HG02642 (cell line): Measurements from ENCODE around the gene GHRL.
"Not testable (repeated sequence)": the region's sequence is repeated elsewhere in the genome, so short reads cannot be mapped to it uniquely, and the experiment has no call there.

Experiments used
- ATAC-seq: cut with Tn5 transposase; IDR thresholded peaks from one replicate; pipeline ENCODE4 v1.9.1; 2021; ENCODE audit warnings: mild to moderate bottlenecking; ENCODE audit not compliant: unreplicated experiment, poor library complexity

GHRL gene

DNA sequence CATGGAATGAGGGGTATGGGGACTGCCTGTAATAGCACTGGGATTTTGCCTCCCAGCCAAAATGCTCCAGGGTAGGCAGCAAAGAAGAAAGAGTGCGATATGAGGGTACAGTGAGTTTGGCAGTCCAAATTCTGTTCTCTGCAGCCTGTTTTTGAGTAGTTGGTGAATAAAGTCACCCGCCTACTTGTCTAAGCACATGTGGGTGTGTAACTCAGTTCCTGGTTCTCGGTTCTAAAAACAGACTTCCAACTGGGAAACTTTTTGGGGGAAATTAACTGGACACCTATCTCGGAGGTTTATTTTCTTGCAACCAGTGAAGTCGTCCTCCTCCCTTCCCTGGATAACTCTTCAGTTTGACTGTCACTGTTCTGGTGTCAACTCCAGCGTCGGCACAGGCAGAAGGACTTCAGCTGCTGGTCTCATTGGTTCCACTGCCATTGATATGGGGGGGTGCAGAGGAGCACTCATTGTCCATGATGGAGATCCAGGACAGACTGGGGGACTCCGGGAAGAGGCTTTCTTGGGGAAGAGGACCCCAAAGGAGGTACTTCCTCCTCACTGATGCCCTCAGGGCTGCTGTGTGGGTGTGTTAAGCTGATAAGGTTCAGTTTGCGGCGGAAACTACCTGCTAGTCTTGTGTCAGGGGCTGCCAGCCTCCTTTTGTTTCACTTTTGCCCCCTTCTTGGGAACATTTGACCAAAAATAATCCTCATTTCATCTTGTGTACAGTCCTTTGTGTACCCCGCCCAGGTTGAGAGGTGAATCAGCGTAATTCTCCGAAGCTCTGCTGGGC is 13.2 kb downstream of the GHRL start:
- ATAC-seq = no peak

DNA sequence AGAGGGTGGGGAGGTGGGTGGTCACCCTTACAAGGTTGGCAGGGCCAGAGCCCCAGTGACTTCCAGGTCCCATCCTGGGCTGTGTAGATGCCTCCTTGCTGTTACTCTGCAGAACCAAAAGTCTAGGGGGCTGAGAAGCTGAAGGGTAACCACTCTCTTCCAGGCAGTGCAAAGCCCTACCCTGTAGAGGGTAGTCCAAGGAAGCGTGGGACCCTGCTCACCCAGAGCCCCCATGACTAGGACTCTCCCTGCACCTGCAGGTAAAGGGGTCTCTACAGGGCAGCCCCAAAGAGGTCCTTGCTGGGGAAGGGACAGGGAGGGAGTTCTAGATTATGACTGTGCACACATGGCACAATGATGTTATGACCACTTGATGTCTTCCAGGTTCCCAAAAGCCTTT is 14.2 kb downstream of the GHRL start:
- ATAC-seq = no peak

DNA sequence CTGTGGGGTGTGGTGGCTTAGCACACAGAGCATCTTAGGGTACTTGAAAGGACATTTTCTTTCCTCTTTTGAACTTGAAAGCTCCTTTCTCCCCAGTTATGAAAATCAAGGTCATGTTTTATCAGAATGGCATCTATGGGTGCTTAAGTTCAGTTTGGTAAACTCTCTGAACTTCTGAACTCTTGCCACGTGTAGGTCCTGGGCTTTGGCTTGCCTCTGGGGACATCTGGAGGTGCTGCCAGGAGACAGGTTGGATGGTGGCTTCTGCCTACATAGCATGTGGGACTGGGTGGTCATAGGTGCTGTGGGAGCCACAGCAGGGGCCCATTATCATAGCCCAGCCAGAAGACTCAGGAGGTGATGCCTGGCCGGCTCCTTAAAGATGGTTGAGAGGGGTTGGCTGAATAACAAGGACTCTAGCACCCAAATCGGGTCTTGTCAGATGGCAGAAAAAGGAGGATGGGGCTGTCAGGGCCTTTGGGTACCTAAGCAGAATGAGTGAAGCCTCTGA is 15.6 kb downstream of the GHRL start:
- no peak for ATAC-seq

DNA sequence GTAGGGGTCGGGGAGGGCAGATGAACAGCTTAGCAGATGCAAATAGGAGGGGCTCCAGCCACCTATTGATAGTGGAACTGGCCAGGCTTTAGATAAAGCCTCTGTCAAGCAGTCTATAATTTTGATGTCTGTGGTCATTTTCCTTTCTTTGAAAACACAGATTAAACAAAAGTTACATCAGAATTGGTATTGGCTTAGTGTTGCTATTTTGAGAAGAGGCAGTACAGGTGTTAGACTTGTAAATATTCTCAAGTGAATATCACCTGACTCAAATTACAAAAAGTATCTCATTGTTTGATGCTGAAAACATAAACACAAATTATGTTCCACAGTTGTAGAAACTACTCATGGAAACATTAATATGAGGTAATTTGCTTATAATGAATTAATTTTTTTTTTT is 18.1 kb downstream of the GHRL start:
- ATAC-seq = no peak

DNA sequence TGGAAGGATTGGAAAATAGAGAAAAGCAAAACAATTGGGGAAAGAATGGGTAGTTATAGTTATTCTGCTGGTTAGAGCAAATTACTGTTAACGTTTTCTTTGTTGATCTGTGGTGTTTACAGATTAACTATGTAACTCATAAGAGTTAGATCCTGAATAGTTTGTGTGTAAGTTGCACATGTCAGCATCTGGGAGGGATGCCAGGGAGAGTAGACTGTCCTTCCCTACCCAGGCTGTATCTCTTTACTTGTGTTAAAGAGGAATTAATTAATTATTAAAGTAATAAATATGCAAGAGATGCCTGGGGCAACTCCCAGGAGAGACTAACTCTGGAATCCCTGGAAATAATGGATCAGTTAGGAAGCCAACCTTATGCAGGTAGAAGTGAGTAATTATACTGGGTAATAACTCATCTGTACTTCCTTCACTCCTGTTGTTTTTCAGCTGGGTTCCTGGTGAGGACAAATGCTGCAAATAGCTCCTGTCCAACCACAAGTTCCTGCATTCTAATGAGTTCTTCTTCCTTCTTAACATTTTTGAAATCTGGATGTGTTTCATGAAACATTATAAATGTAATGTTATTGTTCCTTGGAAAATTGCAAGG is 18.9 kb downstream of the GHRL start:
- no peak for ATAC-seq

DNA sequence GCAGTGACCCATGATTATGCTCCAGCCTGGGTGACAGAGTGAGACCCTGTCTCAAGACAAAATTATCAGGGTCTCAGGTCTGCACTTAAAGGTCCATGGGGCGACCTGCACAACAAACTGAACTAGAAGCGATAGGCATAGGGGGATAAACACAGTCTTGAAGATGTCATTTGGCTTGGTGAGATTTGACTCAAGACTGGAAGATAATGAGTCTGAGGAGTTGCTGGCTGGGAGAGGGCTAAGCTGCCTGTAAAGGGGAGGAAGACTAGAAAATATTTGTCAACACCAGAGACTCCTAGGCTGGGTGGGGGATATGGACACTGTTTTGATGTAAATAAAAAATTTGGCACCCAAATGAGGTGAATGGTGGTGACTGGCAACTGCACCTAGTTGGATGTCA is 19.8 kb downstream of the GHRL start:
- no peak for ATAC-seq

DNA sequence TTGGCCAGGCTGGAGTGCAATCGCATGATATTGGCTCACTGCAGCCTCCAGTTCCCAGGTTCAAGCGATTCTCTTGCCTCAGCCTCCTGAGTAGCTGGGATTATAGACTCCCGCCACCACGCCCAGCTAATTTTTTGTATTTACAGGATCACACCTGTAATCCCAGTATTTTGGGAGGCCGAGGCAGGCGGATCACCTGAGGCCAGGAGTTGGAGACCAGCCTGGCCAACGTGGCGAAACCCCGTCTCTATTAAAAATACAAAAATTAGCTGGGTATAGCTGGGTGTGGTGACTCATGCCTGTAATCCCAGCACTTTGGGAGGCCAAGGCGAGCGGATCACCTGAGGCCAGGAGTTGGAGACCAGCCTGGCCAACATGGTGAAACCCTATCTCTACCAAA is 20.3 kb downstream of the GHRL start:
- not testable (repeated sequence) for ATAC-seq

DNA sequence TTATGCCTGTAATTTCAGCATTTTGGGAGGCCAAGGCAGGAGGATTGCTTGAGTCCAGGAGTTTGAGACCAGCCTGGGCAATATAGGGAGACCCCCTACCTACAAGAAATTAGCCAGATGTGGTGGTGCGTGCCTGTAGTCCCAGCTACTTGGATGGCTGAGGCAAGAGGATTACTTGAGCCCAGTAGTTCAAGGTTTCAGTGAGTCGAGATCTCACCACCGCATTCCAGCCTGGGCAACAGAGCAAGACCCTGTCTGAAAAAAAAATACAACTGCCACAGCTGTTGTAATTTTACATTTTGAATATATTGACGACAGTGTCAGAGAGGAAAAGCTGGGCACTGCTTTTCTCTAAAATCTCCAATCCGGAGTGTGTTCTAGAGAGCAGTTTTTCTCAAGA is 23.3 kb downstream of the GHRL start:
- ATAC-seq = no peak

DNA sequence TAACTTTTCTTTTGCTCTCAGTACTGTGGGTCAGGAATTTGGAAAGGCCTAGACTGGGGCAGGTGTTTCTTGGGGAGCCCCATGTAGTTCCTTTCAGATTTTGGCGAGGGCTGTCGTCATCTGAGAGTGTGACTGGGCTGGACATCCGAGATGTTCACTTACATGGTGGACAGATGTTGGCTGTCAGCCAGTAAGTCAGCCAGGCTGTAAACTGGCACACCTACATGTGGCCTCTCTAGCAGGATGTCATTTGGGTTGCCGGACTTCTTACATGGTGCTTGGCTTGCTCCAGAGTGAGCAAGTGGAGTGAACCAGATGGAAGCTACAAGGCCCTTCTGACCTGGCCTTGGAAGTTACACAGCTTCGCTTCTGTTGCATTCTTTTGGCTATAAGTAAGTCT is 23.8 kb downstream of the GHRL start:
- no peak for ATAC-seq

DNA sequence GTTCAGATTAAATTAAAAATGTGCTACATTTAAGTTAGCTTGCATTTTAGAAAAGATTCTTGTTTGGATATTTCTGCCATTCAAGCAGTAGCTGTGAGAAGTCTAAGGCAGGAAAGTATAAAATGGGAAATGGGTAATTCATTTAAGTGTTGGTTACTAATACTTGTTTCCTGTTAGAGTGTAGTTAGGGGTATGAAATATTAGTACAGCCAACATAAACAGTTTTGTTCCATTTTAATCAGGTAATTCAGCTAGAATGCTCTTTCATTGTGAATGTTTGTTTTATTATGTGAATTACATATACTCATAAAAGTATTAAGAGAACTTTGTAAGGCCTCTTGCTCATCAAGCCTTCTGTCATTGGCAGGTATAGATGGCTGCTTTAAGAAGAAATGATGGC is 24.6 kb downstream of the GHRL start:
- ATAC-seq = no peak

DNA sequence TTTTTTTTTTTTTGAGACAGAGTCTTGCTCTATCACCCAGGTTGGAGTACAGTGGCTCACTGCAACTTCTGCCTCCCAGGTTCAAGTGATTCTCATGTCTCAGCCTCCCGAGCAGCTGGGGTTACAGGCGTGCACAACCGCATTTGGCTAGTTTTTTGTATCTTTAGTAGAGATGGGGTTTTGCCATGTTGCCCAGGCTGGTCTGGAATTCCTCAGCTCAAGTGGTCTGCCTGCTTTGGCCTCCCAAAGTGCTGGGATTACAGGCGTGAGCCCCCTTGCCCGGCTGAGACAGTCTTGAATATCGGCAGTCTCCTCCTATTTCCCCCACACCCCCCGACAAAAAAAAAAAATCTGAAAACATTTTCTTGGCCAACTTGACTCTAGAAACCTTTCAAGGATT is 25.8 kb downstream of the GHRL start:
- not testable (repeated sequence) for ATAC-seq

DNA sequence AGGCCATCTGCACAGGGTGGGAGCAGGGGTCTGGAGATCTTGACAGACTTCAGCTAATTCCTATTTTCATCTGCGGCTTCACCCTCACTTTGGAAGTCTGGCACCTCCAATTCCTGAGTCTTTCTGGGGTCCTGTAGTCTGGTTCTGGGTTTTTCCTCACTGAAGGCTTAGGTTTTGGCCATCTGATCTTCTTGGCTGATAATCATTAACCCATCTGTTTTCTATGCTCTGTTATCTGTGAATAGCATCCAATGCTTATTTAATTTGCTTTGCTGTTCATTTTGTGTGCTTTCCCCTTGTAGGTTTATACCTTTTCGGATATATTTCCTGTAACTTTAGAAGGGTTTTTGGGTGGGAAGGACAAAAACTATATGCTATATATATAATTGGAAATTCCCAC is 26.9 kb downstream of the GHRL start:
- ATAC-seq = no peak

DNA sequence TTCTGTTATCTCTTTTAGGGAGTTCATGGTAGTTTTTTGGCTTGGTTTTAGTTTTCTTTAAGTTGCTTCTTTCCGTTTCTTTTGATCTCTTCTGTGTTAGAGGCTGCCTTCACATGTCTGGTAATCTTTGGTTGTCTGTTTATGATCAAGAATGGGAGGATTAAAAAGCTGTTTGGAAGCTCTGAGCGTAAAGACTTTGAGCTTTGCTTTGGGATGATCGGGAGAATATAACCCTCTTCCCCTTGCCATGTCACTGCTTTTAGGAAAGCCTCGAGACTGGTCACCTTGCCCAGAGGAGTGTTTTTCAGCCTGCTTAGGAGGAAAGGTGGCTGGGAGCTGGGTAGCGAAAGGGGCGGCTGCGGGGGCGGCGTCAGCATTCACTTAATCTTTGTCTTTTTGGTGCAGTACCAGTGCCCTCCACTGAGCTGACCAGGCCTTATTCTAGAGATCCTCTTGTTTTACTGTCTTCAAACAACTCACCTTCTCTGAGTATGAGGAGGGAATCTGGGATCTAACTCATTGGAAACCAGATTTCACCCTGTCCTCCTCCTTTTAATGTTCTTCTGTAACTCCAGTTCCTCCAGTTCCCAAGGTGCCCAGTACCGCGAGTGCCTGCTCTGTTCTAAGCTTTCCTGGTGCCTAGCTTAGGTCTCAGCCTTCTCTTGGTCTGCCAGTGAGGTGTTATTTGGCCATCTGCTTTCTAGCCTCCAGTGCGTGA is 28.9 kb downstream of the GHRL start:
- no peak for ATAC-seq

DNA sequence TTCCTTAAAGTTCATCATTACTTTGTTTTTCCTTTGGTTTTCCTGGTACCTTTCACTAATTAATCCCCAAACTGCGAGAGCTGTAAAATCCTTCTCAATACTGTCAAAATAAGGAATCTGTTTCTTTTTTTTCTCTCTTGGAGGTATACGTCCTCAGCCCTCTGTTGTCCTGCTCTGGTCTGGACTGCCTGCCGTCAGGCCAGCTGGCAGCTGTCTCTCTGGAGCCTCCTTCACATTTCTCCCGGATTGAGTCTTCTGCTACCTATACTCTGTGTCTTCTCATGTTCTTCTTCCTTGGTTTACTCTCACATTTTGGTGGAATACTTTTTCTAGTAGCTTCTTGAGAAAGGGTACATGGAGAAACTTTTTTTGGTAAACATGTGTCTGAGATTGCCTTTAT is 30.7 kb downstream of the GHRL start:
- ATAC-seq = no peak

DNA sequence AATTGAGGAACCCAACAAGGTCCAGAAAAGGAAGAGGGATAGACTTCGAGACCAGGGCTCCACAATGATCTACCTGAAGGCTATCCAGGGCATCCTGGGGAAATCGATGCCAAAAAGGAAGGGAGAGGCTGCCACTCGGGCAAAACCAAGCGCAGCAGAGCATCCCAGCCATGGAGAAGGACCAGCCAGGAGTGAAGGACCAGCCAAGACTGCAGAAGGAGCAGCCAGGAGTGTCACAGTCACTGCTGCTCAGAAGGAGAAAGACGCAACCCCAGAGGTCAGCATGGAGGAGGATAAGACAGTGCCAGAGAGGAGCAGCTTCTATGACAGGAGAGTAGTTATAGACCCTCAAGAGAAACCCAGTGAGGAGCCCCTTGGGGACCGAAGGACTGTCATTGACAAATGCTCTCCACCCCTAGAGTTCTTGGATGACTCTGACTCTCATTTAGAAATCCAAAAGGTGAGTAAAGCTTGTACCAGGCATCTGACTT is 32.5 kb downstream of the GHRL start:
- ATAC-seq = no peak

DNA sequence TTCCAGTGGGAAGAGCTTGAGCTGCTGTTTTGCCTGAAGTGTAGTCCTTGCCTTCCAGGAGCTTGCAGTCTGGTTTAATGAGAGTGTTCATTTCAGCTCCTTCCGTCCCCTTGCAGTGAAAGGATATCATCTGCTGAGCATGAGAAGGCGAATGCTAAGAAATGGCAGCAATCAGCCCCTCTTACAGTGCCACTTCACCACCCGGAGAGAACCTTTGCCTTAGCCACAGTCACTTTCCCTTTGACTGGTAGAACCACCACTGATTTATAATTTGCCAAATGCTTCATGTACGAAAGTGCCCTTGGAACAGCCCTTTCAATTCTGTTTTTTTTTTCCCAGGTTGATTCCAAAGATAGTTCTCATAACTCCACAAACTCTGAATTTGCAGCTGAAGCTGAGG is 32.9 kb downstream of the GHRL start:
- ATAC-seq = no peak

DNA sequence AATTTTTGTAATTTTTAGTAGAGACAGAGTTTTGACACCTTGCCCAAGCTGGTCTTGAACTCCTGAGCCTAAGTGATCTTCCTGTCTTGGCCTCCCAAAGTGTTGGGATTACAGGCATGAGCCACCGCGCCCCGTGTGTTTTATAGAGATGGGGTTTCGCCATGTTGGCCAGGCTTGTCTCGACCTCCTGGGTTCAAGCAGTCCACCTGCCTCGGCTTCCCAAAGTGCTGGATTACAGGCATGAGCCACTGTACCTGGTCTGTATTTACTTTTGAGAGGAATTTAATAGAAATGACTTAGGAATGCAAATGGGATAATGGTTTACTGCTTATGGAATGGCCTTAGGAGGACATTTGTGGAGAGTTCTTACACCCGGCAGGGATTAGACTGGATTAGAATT is 33.7 kb downstream of the GHRL start:
- no peak for ATAC-seq

DNA sequence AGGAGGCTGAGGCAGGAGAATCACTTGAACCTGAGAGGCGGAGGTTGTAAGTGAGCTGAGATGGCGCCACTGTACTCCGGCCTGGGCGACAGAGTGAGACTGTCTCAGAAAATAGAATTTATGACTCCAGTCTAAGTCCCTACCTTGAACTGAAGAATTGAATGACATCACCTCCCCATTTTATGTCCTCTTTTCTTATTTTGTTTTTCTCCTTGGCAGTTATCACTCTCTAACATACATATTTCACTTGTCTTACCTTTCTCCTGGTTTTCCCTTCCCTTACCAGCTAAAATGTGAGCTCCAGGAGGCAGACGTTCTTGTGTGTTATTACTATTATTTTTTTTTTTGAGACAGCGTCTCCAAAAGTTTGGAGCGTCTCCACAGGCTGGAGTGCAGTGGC is 36.9 kb downstream of the GHRL start:
- no peak for ATAC-seq

DNA sequence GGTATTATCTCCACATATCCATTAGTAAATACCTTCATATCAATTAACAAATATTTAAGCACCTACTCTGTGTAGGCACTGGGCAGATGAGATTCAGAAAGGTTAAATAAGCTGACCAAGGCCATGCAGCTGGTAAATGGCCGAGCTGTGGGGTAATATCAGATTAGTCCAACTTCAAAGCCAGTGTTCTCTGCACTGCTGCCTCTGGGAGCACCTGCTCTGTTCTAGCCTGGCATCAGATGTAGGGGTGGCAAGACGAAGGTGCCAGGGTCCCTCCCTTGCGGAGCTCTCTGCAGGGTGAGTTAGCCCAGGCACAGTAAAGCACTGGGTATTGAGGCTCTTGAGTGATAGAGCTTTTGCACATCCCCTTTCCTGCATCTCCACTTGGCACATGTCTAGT is 39.0 kb downstream of the GHRL start:
- no peak for ATAC-seq

DNA sequence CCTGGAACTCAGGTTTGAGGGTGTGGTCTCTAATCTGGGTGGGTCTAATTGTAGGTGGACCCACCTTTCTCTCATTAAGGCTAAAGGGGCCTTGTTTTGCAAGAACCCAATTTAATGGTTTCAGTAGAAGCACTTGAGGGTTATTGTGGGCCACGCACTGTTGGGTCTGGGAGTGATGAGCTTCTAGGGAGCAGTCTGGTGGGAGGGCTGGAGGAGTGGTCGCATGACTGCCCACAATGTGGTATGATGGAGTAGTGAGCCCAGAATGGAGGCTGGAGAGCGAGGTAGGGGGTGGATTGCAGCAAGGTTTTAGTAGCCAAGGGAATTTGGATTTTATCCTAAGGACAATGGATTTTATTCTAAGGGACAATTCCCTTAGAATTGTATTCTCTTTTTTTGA is 41.7 kb downstream of the GHRL start:
- ATAC-seq = no peak

DNA sequence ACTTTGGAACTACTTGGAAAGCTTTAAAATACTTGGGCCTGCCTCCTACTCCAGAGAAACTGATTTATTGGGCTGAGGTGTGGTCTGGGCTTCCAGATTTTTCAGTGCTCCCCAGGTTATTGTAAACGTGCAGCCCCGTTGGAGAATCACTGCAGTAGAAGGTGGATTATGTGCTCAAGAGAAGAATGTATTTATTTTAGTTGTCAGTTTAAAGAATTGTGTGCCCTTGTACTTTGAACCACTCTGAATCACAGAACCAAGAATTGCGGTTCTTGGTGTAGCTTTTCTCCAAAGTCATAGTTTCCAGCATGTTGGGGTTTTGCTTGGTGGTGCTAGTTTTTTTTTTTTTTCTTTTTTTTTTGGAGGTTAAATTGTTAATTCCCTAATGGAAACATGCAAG is 42.9 kb downstream of the GHRL start:
- no peak for ATAC-seq
